Rectal smooth muscle tissue (tissue), 1 donor: ENCODE data around the gene PLEKHO2.

Experiments used
- H3K27ac ChIP-seq: one replicate; pipeline ENCODE4 v1.7.0; 2013; ENCODE audit warnings: low read depth, low read length, inconsistent platforms
- H3K27me3 ChIP-seq: one replicate; pipeline ENCODE4 v1.7.0; 2013; ENCODE audit warnings: low read length; ENCODE audit not compliant: control insufficient read depth, insufficient read depth
- H3K36me3 ChIP-seq: one replicate; pipeline ENCODE4 v1.7.0; 2013; ENCODE audit warnings: low read length; ENCODE audit not compliant: control insufficient read depth, insufficient read depth
- H3K4me1 ChIP-seq: one replicate; pipeline ENCODE4 v1.7.0; 2013; ENCODE audit warnings: low read length; ENCODE audit not compliant: control insufficient read depth, insufficient read depth
- H3K4me3 ChIP-seq: one replicate; pipeline ENCODE4 v1.7.0; 2013; ENCODE audit warnings: low read length
- H3K9ac ChIP-seq: one replicate; pipeline ENCODE4 v1.7.0; 2013; ENCODE audit warnings: low read length

PLEKHO2 gene

DNA sequence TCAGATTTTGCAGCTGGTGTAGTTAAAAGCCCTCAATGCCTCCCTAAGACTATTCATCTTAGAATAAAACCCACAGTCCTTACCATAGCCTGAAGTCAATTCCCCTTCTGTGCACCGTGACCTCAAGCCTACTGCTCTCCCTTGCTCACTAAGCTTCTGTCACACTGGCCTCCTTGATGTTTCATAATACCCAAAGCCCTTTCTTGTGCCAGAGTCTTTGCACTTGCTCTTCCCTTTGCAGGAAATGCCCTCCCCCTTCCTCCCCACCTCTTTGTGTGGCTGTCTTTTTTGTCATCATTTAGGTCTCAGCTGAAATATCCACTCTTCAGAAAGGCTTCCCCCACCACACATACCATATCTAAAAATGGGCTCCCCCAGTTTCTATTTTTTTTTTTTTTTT, 4.2 kb upstream of the PLEKHO2 start:
- Histone ChIP-seq H3K4me1 (peaks cover 13% of the 10 kb centered on the region), H3K9ac (no peak overlapping the region), H3K36me3 (no peaks in the 10 kb centered on the region), H3K4me3 (no peak overlapping the region), H3K27ac (no peak overlapping the region), H3K27me3 (no peaks in the 10 kb centered on the region)

DNA sequence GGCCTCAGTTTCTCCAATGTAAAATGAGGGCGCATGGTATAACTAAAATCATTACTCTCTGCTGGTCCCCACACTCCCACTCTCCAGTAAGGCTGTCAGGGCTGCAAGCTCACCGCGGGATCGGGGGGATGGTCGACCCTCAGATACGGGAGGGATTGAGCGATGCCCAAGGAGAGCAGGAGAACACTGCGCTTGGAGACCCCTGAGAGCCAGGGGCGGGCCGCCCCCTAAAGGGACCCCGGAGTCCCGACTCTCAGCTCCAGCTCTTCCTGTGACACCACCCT, 713 bp upstream of the PLEKHO2 start:
- Histone ChIP-seq H3K27me3 (no peaks in the 10 kb centered on the region), H3K9ac (peak overlapping the region; percentile 70), H3K4me3 (peak overlapping the region; percentile 76), H3K27ac (peak overlapping the region; percentile 97), H3K36me3 (no peaks in the 10 kb centered on the region), H3K4me1 (peaks cover 26% of the 10 kb centered on the region)

DNA sequence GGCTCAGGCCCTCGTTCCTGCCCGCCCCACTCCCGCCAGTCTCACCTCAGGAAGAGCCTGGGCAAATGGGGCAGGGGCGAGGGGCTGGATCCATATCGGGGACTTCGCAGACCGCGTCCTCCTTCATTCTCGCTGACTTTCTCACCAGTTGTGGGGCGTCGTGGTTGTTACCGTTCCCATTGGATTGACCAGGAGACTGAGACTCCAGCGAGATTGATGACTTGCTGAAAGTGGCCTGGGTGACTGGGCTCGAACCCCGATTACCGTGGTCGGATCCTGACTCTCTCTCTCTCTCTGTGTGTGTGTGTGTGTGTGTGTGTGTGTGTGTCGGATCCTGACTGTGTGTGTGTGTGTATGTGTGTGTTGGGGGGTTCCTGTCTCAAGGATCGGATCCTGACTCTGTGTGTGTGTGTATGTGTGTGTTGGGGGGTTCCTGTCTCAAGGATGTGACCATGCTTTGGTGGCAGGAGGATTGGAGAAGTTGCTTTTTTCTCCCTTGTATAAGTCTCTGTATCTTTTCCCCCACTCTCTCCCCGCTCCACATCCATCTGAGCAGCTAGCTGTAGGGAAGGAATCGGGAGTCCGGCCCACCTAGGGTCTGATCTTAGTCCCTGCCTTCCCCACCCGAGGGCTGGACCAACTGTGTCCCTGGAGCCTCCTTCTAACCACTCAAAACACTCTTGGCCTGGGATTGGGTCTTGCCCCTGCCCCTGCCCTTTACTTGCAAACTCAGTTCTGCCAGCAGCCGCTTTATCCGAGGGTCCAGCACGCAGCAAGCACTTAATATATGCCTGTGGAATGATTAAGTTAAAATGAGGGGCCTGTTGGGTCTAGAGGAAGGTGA, 603 bp downstream of the PLEKHO2 start:
- Histone ChIP-seq H3K27me3 (no peaks in the 10 kb centered on the region), H3K9ac (peak overlapping the region; percentile 90), H3K36me3 (no peaks in the 10 kb centered on the region), H3K4me1 (peaks cover 27% of the 10 kb centered on the region), H3K27ac (peak overlapping the region; percentile 96), H3K4me3 (peak overlapping the region; percentile 94)

DNA sequence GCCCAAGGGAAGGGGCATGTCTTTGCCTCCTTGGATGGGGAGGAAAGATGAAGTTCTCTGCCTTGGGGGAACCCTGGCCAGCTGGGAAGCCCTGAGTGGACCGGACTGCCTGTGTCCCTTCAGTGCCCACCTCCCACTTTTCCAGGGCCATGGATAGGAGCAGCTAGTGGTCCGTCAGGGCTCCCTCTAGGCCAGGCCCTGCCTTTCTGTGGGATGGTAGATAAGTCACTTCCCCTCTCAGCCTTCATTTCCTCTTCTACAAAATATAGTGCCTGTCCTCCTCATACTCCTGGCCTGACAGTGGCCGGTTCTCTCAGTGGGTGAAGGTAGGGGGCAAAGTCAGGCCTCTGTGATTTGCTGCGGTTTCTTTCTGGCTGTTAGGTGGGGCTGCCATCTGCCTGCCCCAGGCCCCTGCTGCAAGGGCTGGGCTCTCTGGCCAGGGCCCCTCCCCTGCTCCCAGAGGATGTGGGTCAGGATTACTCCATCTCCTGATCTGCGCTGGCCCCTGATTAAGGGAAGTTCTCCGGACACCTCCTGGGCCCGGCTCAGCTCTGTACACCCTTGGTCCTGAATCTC, 1.4 kb downstream of the PLEKHO2 start:
- peak overlapping the region; percentile 94 for H3K4me3 ChIP-seq
- peaks cover 27% of the 10 kb centered on the region for H3K4me1 ChIP-seq
- peak overlapping the region; percentile 96 for H3K27ac ChIP-seq
- H3K36me3 ChIP-seq: no peaks in the 10 kb centered on the region
- no peaks in the 10 kb centered on the region for H3K27me3 ChIP-seq
- peak overlapping the region; percentile 90 for H3K9ac ChIP-seq

DNA sequence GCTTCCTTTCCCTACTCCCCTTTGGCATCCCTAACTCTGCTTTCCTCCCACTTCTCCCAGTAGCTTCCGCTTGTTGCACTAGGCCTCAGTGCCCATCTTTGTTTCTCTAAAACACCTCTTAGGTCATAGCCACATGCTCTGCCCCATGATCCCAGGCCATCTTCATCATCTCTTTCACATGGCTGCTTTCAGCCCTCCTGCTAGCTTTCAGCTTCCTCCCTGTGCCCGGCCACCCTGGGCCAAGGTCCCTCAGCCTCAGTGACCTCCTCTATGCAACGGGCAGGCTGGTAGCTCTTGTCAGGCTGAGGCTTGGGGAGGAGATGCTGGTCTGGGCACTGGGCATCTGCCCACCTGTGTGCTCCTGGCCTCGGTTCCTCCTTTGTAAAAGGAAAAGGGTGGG, 2.3 kb downstream of the PLEKHO2 start:
- Histone ChIP-seq H3K9ac (no peak overlapping the region), H3K4me3 (peak overlapping the region; percentile 94), H3K27me3 (no peaks in the 10 kb centered on the region), H3K4me1 (peaks cover 27% of the 10 kb centered on the region), H3K36me3 (no peaks in the 10 kb centered on the region), H3K27ac (peak overlapping the region; percentile 56)

GRCh38 chr15:64844576-64845145, 2.9 kb downstream of the PLEKHO2 start:
- Histone ChIP-seq H3K27ac (peak overlapping the region; percentile 56), H3K27me3 (no peaks in the 10 kb centered on the region), H3K9ac (peak overlapping the region; percentile 52), H3K4me1 (peaks cover 27% of the 10 kb centered on the region), H3K4me3 (peak overlapping the region; percentile 94), H3K36me3 (peaks cover 1% of the 10 kb centered on the region)

DNA sequence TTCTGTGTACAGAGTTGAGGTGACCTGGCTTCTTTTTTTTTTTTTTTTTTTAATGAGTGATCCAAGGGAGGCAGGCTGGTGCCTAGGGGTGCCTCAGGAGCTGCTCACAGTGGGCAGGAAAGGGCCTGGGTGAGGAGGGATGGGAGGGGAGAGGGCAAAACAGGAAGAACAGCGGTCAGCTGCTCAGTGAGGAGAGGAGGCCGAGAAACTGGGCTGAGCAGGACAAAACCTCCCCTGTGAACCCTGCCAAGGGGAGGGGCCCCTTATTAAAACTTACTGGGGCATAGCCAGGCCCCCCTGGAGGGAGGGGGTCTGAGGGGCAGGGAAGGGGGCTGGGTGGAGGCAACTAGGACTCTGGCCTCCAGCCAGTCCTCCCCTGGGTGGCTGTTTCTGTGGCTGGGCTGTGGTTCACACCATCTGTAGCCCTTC, 3.5 kb downstream of the PLEKHO2 start:
- Histone ChIP-seq H3K27me3 (no peaks in the 10 kb centered on the region), H3K36me3 (peaks cover 2% of the 10 kb centered on the region), H3K4me1 (peaks cover 27% of the 10 kb centered on the region), H3K9ac (no peak overlapping the region), H3K27ac (peak overlapping the region; percentile 56), H3K4me3 (peak overlapping the region; percentile 94)

DNA sequence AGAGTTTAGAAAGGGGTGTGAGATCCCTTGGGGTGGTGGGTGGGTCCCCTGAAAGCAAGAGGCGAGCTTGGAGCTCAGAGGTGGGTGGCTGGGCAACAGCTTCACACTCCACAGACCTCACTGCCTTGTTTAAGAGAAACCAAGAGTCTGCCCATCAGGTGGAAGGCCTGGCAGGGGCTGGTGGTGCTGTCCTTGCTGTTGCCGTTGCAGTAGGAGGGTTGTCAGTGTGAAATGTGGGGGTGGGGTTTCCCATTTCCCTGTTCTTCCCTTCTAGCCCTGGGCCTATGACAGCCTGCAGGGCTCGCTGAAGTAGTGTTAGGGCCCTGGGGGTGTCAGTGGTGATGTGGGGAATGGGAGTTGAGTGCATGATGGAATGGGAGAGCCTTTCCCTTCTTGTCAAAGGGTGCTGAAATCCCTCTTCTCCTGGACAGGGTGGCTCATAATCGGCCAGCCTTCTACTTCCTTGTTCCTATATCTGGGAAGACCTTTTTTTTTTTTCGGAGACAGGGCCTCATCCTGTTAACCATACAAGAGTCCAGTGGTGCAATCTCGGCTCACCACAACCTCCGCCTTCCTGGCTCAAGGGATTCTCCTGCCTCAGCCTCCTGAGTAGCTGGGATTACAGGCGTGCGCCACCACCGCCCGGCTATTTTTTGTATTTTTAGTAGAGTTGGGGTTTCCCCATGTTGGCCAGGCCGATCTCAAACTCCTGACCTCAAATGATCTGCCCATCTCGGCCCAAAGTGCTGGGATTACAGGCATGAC, 4.3 kb downstream of the PLEKHO2 start:
- H3K9ac ChIP-seq: no peak overlapping the region
- H3K27me3 ChIP-seq: no peaks in the 10 kb centered on the region
- H3K4me1 ChIP-seq: peaks cover 26% of the 10 kb centered on the region
- H3K36me3 ChIP-seq: peaks cover 2% of the 10 kb centered on the region
- H3K4me3 ChIP-seq: peak overlapping the region; percentile 35
- H3K27ac ChIP-seq: peak overlapping the region; percentile 56

GRCh38 chr15:64847016-64847415, 5.3 kb downstream of the PLEKHO2 start:
- Histone ChIP-seq H3K27ac (no peak overlapping the region), H3K4me3 (no peak overlapping the region), H3K4me1 (peaks cover 35% of the 10 kb centered on the region), H3K9ac (no peak overlapping the region), H3K27me3 (no peaks in the 10 kb centered on the region), H3K36me3 (peaks cover 2% of the 10 kb centered on the region)

DNA sequence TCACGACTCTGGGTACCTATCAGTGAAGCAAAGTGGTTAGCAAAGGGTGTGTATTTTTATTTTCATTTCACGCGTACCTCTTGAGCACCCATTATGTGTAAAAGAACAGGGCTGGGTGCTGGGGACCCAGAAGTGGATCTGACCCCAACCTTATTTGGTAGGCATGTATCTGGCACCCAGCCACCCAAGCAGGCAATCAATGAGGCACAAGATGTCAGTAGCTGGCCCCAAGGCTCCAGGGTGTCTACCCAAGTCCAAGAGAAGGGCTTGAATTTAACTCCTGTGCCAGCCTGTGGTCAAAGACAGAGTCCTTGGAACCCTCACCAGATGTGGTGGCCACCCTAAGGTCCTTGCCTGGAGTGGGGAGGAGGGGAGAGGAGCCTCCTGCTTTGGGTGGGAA, 5.7 kb downstream of the PLEKHO2 start:
- Histone ChIP-seq H3K27ac (no peak overlapping the region), H3K27me3 (no peaks in the 10 kb centered on the region), H3K9ac (no peak overlapping the region), H3K4me1 (peaks cover 36% of the 10 kb centered on the region), H3K36me3 (peaks cover 2% of the 10 kb centered on the region), H3K4me3 (no peak overlapping the region)

- Histone ChIP-seq H3K9ac (no peak overlapping the region), H3K36me3 (peaks cover 2% of the 10 kb centered on the region), H3K4me1 (peaks cover 33% of the 10 kb centered on the region), H3K4me3 (no peak overlapping the region), H3K27ac (no peak overlapping the region), H3K27me3 (no peaks in the 10 kb centered on the region)
Observed at GRCh38 chr15:64847876-64848716, 6.4 kb downstream of the PLEKHO2 start.
